NB4 (cell line): ENCODE measurements around the gene PRPH2.

Source experiments
- CTCF ChIP-seq: IDR thresholded peaks from one replicate; pipeline ENCODE4 v1.5.1; 2012; ENCODE audit warnings: low read depth, low read length
- MAX ChIP-seq: IDR thresholded peaks from 2 replicates; pipeline ENCODE4 v1.6.1; 2011; ENCODE audit warnings: low read depth, low read length
- POLR2A ChIP-seq: IDR thresholded peaks from 2 replicates; pipeline ENCODE4 v1.6.1; 2011; ENCODE audit warnings: mild to moderate bottlenecking; ENCODE audit not compliant: insufficient read length; ENCODE audit errors: extremely low read depth

- no peak for TF ChIP-seq CTCF
- no peak for TF ChIP-seq POLR2A
- TF ChIP-seq MAX: no peak
Observed at GRCh38 chr6:42689371-42689770, 33.0 kb downstream of the PRPH2 start.
